Measurements from ENCODE around the gene ZDHHC11B.
"Not testable (repeated sequence)": the region's sequence is repeated elsewhere in the genome, so short reads cannot be mapped to it uniquely, and the experiment has no call there.

Gene ZDHHC11B

DNA sequence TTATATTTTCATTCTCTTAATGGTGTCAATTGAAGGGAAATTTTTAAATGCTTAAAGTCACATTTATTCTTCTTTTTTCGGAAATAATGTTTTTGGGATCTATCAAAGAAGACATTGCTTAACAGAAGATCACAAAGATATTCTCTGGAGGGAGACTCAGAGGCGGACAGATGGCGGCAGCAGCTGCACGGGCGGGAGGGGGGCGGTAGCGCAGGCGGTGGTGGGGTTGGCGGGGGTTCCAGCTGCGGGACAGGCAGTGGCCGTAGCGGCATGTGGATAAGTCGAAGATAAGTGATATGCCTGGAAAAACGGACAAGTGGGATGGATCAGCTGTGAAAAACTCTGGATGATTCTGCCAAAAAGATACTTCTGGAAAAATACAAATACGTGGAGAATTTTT, 31.6 kb upstream of the ZDHHC11B start:
- no peaks in the 10 kb centered on the region; the same call in 1 of the 2 replicates for H3K36me3 ChIP-seq
- H3K27me3 ChIP-seq (ENCODE audit: insufficient read depth, low read depth, severe bottlenecking): no peaks in the 10 kb centered on the region
- H3K9me3 ChIP-seq (ENCODE audit: severe bottlenecking): peaks cover 3% of the 10 kb centered on the region
- H3K27ac ChIP-seq: no peak overlapping the region
- H3K4me3 ChIP-seq (ENCODE audit: low read depth, low read length): no peak overlapping the region
- no peak for DNase-seq
- TF ChIP-seq, protein P1, sequence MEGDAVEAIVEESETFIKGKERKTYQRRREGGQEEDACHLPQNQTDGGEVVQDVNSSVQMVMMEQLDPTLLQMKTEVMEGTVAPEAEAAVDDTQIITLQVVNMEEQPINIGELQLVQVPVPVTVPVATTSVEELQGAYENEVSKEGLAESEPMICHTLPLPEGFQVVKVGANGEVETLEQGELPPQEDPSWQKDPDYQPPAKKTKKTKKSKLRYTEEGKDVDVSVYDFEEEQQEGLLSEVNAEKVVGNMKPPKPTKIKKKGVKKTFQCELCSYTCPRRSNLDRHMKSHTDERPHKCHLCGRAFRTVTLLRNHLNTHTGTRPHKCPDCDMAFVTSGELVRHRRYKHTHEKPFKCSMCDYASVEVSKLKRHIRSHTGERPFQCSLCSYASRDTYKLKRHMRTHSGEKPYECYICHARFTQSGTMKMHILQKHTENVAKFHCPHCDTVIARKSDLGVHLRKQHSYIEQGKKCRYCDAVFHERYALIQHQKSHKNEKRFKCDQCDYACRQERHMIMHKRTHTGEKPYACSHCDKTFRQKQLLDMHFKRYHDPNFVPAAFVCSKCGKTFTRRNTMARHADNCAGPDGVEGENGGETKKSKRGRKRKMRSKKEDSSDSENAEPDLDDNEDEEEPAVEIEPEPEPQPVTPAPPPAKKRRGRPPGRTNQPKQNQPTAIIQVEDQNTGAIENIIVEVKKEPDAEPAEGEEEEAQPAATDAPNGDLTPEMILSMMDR (IDR thresholded peaks at IDR 0.05; ENCODE audit: low read depth, low read length): no peak

DNA sequence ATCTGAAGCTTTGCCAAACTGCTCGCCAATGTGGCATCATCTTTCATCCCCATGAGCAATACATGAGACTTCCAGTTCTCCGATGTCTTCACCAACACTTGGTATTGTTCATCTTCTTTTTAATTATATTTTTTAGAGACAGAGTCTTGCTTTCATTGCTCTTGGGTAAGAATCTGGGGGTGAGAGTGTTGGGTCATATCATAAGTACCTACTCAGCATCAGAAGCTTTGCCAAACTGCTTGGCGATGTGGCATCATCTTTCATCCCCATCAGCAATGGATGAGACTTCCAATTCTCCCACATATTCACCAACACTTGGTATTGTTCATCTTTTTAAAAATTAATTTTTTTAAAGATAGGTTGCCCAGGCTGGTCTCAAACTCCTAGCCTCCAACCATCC, 30.9 kb upstream of the ZDHHC11B start:
- H3K27me3 ChIP-seq (ENCODE audit: insufficient read depth, low read depth, severe bottlenecking): no peaks in the 10 kb centered on the region
- H3K36me3 ChIP-seq: no peaks in the 10 kb centered on the region; the same call in 1 of the 2 replicates
- H3K4me3 ChIP-seq (ENCODE audit: low read depth, low read length): no peak overlapping the region
- TF ChIP-seq, protein P1 (IDR thresholded peaks at IDR 0.05; ENCODE audit: low read depth, low read length): no peak
- no peak overlapping the region for H3K27ac ChIP-seq
- H3K9me3 ChIP-seq (ENCODE audit: severe bottlenecking): peaks cover 3% of the 10 kb centered on the region
- DNase-seq: no peak

DNA sequence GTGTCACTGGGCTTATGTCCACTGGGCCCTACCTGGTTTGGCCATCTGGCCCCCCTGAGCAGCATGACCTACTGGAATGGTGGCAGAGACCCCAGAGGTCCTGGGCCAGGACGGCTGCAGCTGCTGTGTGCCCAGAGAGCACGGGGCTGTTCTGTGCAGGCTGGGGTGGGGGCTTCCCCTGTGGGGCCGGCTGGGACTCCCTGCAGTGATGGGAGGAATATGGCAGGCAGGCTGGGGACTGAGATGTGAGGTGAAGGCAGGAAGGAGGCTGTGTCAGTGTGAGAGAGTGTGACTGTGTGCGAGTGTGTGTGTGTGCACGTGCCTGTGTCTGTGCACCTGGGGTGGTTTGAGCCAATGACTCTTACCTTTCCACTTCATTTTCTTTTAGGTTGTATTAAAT, 29.0 kb upstream of the ZDHHC11B start:
- H3K27me3 ChIP-seq (ENCODE audit: insufficient read depth, low read depth, severe bottlenecking); H3K27ac ChIP-seq; DNase-seq; H3K4me3 ChIP-seq (ENCODE audit: low read depth, low read length); H3K36me3 ChIP-seq; H3K9me3 ChIP-seq (ENCODE audit: severe bottlenecking): not testable (repeated sequence)

DNA sequence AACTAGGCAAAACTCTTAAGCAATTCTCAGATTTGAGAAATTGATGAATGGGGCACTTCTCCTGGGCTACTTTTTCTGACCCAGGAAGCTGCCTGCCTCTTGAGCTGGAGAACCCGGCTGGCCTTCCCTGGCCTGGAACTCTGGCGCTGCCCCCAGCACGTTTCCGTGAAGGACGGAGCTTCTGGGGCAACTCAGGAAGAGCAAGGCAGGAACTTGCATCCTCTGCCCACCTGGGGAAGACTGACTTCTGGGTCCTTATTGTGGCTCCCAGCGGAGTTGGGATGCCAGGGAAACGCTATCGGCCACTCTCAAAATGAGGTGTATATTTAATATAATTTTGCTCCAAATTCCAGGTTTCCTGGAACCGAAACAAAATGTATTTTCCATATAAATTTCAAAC, 26.9 kb upstream of the ZDHHC11B start:
- H3K4me3 ChIP-seq (ENCODE audit: low read depth, low read length); DNase-seq; H3K36me3 ChIP-seq; H3K27ac ChIP-seq; H3K27me3 ChIP-seq (ENCODE audit: insufficient read depth, low read depth, severe bottlenecking); H3K9me3 ChIP-seq (ENCODE audit: severe bottlenecking): not testable (repeated sequence)

DNA sequence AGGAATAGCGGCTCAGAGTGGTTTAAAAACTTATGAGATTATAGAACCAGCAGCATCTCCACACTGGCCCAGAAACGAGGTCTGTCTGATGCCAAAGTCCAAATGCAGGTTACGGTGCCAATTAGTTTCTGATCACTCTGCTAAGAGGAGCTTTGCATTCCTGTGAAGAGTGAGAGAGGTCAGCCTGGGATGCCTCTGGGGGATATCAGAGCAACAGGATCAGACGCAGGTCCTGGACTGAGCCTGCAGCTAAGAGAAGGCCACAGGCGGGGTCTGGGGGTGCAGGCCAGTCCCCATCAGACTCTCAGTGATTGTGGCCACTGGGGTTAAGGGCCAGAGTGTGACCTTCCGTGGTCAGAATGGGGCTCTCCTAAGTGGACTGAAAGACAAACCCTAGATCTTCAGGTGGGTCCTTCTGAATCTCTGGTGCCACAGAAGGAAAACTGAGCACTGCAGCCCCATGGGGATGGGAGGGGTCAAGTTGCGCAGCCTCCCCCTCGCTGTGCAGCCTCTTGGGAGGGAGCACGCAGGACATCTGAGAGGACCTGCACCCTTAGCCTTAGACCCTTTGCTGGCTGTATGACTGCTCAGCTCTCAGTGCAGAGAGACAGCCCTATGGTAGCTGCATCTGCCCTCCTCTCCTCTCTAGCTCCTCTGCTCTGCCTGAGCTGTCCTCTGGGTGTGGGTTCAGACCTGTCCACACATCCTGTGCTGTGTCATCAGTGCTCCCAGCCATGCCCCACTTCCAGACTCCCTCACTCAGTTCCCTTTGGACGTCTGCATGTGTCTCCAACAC, 23.4 kb upstream of the ZDHHC11B start:
- not testable (repeated sequence) for H3K36me3 ChIP-seq; H3K9me3 ChIP-seq (ENCODE audit: severe bottlenecking); DNase-seq; H3K27me3 ChIP-seq (ENCODE audit: insufficient read depth, low read depth, severe bottlenecking); H3K27ac ChIP-seq; H3K4me3 ChIP-seq (ENCODE audit: low read depth, low read length)

DNA sequence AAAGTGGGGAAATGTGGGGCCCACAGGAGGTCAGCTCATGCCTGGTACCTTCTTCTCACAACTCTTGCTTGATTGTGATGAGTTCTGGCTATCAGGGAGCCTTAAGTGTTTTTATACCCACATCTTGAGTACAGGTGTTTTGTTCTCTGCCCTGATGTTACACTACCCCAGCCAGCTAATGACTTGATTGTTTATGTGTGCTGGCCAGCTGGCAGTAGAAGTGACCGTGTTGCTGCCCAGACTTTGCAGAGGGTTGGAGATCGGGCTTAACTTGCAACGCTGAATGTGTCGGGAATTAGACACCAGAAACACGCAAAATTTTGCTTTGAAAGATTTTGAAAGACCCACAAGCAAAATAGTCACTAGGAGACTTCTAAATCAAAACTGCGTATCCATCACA, 16.9 kb upstream of the ZDHHC11B start:
- TF ChIP-seq, protein P1 (IDR thresholded peaks at IDR 0.05; ENCODE audit: low read depth, low read length): no peak
- no peaks in the 10 kb centered on the region for H3K36me3 ChIP-seq
- no peak for DNase-seq
- H3K9me3 ChIP-seq (ENCODE audit: severe bottlenecking): no peaks in the 10 kb centered on the region
- no peaks in the 10 kb centered on the region for H3K27me3 ChIP-seq (ENCODE audit: insufficient read depth, low read depth, severe bottlenecking)
- H3K27ac ChIP-seq: no peak overlapping the region
- no peak overlapping the region for H3K4me3 ChIP-seq (ENCODE audit: low read depth, low read length)

DNA sequence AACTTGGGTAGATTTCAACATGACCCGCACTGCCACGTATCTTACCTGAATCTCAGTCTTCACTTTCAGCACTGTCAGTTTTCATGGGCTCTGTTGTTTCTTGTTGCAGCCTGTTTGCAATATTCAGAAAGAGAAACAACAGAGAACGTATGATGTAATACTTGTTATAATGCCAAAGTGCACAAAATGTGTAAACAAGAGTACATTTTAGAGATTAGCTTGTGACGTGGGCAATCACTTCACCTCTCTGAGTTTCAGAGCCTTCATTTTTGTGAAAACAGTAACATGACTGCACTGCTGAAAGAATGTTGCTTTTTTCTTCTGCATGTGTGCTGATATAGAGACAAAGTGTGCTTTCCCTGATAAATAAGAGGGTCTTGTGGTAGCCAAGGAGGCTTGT, 16.5 kb upstream of the ZDHHC11B start:
- not testable (repeated sequence) for DNase-seq; H3K4me3 ChIP-seq (ENCODE audit: low read depth, low read length); H3K9me3 ChIP-seq (ENCODE audit: severe bottlenecking)

DNA sequence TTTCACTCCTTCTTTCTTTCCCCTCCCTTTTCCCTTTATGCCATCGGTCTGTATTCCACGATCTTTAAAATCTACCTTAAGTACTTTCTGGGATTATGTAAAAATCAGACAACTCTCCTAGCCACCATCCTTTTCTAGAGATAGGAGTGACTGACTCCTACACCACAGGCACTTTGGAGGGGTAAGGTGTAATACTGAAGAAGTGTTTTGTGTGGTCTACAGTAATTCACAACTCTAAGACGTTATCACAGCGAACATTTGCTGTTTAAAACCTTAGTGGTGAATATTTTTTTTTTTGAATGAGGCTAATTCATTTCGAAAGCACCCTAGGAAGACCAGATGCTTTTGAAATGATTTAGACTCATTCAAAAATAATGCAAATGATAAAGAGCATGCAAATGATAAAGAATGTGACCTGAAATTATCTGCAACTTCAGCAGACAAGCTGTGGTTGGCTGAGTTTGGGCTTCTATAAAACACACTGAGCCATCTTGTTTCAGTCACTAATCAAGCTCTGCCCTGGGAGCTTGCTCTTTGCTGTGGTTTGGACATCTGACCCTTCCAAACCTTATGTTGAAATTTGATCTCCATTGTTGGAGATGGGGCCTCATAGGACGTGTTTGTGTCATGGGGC, 14.1 kb upstream of the ZDHHC11B start:
- H3K27me3 ChIP-seq (ENCODE audit: insufficient read depth, low read depth, severe bottlenecking); H3K9me3 ChIP-seq (ENCODE audit: severe bottlenecking); DNase-seq; H3K4me3 ChIP-seq (ENCODE audit: low read depth, low read length); H3K27ac ChIP-seq; H3K36me3 ChIP-seq: not testable (repeated sequence)

More for the DNA sequence above, 16.5 kb upstream of the ZDHHC11B start:
- H3K27ac ChIP-seq; H3K27me3 ChIP-seq (ENCODE audit: insufficient read depth, low read depth, severe bottlenecking); H3K36me3 ChIP-seq: not testable (repeated sequence)

DNA sequence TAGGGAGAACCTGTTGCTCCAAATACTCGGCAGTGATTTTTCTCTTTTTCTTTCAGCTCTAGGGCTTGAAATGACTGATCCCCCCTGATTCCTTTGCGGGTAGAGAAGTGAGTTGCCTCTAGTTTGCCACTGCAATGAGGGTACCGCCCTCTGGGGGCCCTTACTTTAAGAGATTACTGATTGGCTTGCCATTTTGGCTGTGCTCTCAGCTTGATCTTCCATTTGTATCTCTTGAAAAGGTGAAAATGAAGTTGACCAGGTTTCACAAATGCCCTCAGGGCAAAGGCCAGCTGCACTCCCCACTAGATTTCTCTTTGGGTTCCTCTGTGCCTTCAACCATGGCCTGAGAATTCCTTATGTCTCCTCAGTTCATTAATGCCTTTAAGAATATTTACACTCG, 13.5 kb upstream of the ZDHHC11B start:
- not testable (repeated sequence) for H3K4me3 ChIP-seq (ENCODE audit: low read depth, low read length); H3K9me3 ChIP-seq (ENCODE audit: severe bottlenecking); H3K27ac ChIP-seq; H3K27me3 ChIP-seq (ENCODE audit: insufficient read depth, low read depth, severe bottlenecking); H3K36me3 ChIP-seq; DNase-seq

DNA sequence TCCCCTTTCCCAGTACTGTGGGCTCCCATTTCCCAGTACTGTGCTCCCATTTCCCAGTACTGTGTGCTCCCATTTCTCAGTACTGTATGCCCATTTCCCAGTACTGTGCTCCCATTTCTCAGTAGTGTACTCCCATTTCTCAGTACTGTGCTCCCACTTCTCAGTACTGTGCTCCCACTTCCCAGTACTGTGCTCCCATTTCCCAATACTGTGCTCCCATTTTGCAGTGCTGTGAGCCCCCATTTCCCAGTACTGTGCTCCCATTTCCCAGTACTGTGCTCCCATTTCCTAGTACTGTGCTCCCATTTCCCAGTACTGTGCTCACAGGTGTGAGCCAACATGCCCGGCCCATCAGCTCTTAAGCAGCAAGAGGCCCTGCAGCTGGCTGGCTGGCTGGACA, 11.3 kb upstream of the ZDHHC11B start:
- H3K36me3 ChIP-seq; H3K27me3 ChIP-seq (ENCODE audit: insufficient read depth, low read depth, severe bottlenecking); H3K27ac ChIP-seq; H3K9me3 ChIP-seq (ENCODE audit: severe bottlenecking); DNase-seq; H3K4me3 ChIP-seq (ENCODE audit: low read depth, low read length): not testable (repeated sequence)

DNA sequence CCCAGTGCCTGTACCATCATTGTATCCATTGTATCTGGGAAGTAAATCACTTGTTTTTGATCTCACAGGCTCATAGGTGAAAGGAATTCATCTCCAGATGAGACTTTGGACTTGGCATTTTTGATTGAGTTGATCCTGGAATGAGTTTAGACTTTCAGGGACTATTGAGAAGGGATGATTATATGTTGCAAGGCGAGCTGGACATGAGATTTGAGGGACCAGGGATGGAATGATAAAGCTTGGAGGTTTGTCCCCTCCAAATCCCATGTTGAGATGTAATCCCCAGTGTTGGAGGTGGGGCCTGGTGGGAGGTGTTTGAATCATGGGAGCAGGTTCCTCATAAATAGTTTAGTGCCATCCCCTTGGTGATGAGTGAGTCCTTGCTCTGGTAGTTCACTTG, 10.4 kb upstream of the ZDHHC11B start:
- H3K27ac ChIP-seq; H3K4me3 ChIP-seq (ENCODE audit: low read depth, low read length); H3K36me3 ChIP-seq; DNase-seq; H3K27me3 ChIP-seq (ENCODE audit: insufficient read depth, low read depth, severe bottlenecking); H3K9me3 ChIP-seq (ENCODE audit: severe bottlenecking): not testable (repeated sequence)

Measured in WERI-Rb-1 (cell line).